ENCODE data around the gene PLAC9.
"Not testable (repeated sequence)": the region's sequence is repeated elsewhere in the genome, so short reads cannot be mapped to it uniquely, and the experiment has no call there.

Gene PLAC9

DNA sequence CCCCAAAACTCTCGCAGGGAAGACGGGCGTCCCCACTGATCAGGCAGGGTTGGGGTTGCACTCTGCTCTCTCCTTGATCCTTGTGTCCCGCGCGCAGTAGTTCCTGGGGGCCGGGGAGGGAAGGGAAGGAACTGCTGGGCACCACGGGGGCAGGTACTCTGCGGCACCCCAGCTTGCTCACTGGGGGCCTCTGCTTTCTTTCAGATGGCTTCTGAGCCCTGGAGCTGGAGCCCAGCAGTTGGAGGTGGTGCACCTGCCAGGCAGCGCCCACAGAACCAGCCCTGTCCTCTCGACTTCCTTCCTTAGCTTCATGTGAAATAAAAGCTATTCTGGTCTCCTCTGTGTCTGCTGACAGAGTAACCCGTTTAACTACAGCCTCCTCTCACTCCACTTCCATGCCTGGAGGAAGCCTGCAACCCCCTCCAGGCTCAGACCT lies 12.2 kb downstream of the PLAC9 start:
- Histone ChIP-seq H3K9me3 (ENCODE audit: control insufficient read depth, insufficient read depth, low read depth, low read length) (no peaks in the 10 kb centered on the region), H3K4me1 (ENCODE audit: control insufficient read depth, insufficient read depth, low read length) (peaks cover 2% of the 10 kb centered on the region; the same call in 1 of the 2 replicates), H3K27ac (ENCODE audit: extremely low read depth, low read depth, low read length) (no peak overlapping the region), H3K36me3 (ENCODE audit: control insufficient read depth in 2 of 2, insufficient read depth in 1 of 2, low read length in 2 of 2) (no peaks in the 10 kb centered on the region), H3K4me3 (ENCODE audit: low read depth, low read length) (no peak overlapping the region)
- POLR2A ChIA-PET = no interaction called here
- CTCF ChIA-PET = interaction anchor here (0.7 to 2.9 kb wide), 12 partner anchors 9 to 608 kb away, joined by 3 to 43 read pairs (median 4); no protein-coding TSS in a partner anchor
- TF ChIP-seq, protein P1, sequence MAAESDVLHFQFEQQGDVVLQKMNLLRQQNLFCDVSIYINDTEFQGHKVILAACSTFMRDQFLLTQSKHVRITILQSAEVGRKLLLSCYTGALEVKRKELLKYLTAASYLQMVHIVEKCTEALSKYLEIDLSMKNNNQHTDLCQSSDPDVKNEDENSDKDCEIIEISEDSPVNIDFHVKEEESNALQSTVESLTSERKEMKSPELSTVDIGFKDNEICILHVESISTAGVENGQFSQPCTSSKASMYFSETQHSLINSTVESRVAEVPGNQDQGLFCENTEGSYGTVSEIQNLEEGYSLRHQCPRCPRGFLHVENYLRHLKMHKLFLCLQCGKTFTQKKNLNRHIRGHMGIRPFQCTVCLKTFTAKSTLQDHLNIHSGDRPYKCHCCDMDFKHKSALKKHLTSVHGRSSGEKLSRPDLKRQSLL (tag by site-specific recombination; IDR thresholded peaks at IDR 0.05) = no peak
- TF ChIP-seq GLIS2 (tag by site-specific recombination; IDR thresholded peaks at IDR 0.05) (peak; percentile 37; the same call in 1 of the 2 replicates), KLF10 (tag by site-specific recombination; IDR thresholded peaks at IDR 0.05) (no peak), ZIC2 (tag by site-specific recombination; IDR thresholded peaks at IDR 0.05) (peak; percentile 50; the same call in 1 of the 2 replicates), GLIS1 (tag by site-specific recombination; IDR thresholded peaks at IDR 0.05) (peak; percentile 51; the same call in 1 of the 2 replicates), ZNF660 (tag by site-specific recombination; IDR thresholded peaks at IDR 0.05) (no peak), SP7 (tag by site-specific recombination; IDR thresholded peaks at IDR 0.05) (no peak), ZNF335 (tag by site-specific recombination; conservative IDR thresholded peaks at IDR 0.05) (no peak; the same call in none of the 2 replicates)

DNA sequence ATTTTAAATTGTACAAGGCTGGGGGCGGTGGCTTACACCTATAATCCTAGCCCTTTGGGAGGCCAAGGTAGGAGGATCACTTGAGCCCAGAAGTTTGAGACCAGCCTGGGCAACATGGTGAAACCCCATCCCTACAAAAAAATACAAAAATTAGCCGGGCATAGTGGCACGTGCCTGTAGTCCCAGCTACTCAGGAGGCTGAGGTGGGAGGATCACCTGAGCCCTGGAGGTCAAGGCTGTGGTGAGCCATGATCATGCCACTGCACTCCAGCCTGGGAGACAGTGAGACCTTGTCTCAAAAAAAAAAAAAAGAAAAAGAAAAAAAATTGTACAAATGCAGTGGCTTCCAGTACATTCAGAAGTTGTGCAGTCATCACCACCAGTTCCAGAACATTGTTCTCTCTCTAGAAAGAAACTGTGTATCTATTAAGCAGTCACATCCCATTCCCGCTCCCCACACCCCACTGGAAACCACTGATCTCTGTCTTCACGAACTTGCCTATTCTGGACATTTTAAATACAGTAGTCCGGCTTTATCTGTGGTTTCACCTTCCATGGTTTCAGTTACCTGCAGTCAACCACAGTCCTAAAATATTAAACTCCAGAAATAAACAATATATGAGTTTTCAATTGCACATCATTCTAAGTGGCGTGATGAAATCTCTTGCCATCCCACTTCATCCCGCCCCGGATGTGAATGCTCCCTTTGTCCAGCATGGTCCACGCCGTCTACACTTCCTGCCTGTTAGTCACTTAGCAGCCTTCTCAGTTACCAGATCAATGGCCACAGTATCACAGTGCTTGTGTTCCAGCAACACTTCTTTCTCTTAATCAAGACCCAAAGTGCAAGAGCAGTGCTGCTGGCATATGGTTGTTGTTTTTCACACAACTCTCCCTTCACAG lies 13.1 kb downstream of the PLAC9 start:
- H3K9me3 ChIP-seq (ENCODE audit: control insufficient read depth, insufficient read depth, low read depth, low read length); POLR2A ChIA-PET; H3K27ac ChIP-seq (ENCODE audit: extremely low read depth, low read depth, low read length); H3K36me3 ChIP-seq (ENCODE audit: control insufficient read depth in 2 of 2, insufficient read depth in 1 of 2, low read length in 2 of 2); H3K4me3 ChIP-seq (ENCODE audit: low read depth, low read length); H3K4me1 ChIP-seq (ENCODE audit: control insufficient read depth, insufficient read depth, low read length): not testable (repeated sequence)
- peak; percentile 22; the same call in 1 of the 2 replicates for TF ChIP-seq FEZF1 (tag by site-specific recombination; IDR thresholded peaks at IDR 0.05)
- TF ChIP-seq, protein P2, sequence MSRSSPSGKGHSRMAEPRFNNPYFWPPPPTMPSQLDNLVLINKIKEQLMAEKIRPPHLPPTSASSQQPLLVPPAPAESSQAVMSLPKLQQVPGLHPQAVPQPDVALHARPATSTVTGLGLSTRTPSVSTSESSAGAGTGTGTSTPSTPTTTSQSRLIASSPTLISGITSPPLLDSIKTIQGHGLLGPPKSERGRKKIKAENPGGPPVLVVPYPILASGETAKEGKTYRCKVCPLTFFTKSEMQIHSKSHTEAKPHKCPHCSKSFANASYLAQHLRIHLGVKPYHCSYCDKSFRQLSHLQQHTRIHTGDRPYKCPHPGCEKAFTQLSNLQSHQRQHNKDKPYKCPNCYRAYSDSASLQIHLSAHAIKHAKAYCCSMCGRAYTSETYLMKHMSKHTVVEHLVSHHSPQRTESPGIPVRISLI (tag by site-specific recombination; IDR thresholded peaks at IDR 0.05) = 0 out of 2 replicates have a peak, but pooled peaks have one; percentile 12
- CTCF ChIA-PET = interaction anchor here (0.6 to 2.3 kb wide), 3 partner anchors 62 to 246 kb away, joined by 3 to 19 read pairs (median 3); no protein-coding TSS in a partner anchor

DNA sequence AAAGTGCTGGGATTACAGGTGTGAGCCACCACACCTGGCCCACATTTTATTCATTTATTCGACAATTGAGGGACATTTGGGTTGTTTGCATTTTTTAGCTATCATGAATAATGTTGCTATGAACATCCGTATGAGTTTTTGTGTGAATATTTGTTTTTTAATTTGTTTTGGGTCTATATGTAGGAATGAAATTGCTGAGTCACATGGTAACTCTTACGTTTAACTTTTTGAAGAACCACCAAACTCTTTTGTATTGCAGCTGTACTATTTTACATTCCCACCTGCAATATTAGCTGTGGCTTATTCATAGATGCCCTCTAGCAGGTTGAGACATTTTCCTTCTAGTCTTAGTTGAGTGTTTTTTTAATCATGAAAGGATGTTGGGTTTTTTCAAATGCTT lies 14.4 kb downstream of the PLAC9 start:
- no peaks in the 10 kb centered on the region for H3K9me3 ChIP-seq (ENCODE audit: control insufficient read depth, insufficient read depth, low read depth, low read length)
- H3K27ac ChIP-seq (ENCODE audit: extremely low read depth, low read depth, low read length) = no peak overlapping the region
- H3K36me3 ChIP-seq (ENCODE audit: control insufficient read depth in 2 of 2, insufficient read depth in 1 of 2, low read length in 2 of 2) = peaks cover 0 to 6% of the 10 kb centered on the region in 2 experiments; a peak in 1 of 3 replicates
- H3K4me1 ChIP-seq (ENCODE audit: control insufficient read depth, insufficient read depth, low read length) = peaks cover 2% of the 10 kb centered on the region; the same call in 1 of the 2 replicates
- ChIA-PET CTCF (interaction anchor here (0.6 to 1.7 kb wide), 2 partner anchors 21 to 76 kb away, joined by 3 to 6 read pairs; no protein-coding TSS in a partner anchor), POLR2A (no interaction called here)
- H3K4me3 ChIP-seq (ENCODE audit: low read depth, low read length) = no peak overlapping the region
- TF ChIP-seq, protein P3, sequence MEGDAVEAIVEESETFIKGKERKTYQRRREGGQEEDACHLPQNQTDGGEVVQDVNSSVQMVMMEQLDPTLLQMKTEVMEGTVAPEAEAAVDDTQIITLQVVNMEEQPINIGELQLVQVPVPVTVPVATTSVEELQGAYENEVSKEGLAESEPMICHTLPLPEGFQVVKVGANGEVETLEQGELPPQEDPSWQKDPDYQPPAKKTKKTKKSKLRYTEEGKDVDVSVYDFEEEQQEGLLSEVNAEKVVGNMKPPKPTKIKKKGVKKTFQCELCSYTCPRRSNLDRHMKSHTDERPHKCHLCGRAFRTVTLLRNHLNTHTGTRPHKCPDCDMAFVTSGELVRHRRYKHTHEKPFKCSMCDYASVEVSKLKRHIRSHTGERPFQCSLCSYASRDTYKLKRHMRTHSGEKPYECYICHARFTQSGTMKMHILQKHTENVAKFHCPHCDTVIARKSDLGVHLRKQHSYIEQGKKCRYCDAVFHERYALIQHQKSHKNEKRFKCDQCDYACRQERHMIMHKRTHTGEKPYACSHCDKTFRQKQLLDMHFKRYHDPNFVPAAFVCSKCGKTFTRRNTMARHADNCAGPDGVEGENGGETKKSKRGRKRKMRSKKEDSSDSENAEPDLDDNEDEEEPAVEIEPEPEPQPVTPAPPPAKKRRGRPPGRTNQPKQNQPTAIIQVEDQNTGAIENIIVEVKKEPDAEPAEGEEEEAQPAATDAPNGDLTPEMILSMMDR (tag by site-specific recombination; IDR thresholded peaks at IDR 0.05) = no peak
- no peak for TF ChIP-seq ZNF311 (tag by site-specific recombination; IDR thresholded peaks at IDR 0.05; ENCODE audit: borderline replicate concordance)
- TF ChIP-seq, protein P4, sequence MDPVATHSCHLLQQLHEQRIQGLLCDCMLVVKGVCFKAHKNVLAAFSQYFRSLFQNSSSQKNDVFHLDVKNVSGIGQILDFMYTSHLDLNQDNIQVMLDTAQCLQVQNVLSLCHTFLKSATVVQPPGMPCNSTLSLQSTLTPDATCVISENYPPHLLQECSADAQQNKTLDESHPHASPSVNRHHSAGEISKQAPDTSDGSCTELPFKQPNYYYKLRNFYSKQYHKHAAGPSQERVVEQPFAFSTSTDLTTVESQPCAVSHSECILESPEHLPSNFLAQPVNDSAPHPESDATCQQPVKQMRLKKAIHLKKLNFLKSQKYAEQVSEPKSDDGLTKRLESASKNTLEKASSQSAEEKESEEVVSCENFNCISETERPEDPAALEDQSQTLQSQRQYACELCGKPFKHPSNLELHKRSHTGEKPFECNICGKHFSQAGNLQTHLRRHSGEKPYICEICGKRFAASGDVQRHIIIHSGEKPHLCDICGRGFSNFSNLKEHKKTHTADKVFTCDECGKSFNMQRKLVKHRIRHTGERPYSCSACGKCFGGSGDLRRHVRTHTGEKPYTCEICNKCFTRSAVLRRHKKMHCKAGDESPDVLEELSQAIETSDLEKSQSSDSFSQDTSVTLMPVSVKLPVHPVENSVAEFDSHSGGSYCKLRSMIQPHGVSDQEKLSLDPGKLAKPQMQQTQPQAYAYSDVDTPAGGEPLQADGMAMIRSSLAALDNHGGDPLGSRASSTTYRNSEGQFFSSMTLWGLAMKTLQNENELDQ (tag by site-specific recombination; IDR thresholded peaks at IDR 0.05; ENCODE audit: low read depth) = no peak
- TF ChIP-seq ZNF664 (tag by site-specific recombination; IDR thresholded peaks at IDR 0.05) = no peak
- TF ChIP-seq FEZF1 (tag by site-specific recombination; IDR thresholded peaks at IDR 0.05) = no peak
- no peak for TF ChIP-seq ZNF211 (tag by site-specific recombination; IDR thresholded peaks at IDR 0.05; ENCODE audit: low read depth)
- TF ChIP-seq ZNF16 (tag by site-specific recombination; IDR thresholded peaks at IDR 0.05; ENCODE audit: low read depth) = no peak
- no peak for TF ChIP-seq WT1 (tag by site-specific recombination; IDR thresholded peaks at IDR 0.05)
- TF ChIP-seq ZNF544 (tag by site-specific recombination; IDR thresholded peaks at IDR 0.05) = no peak
- TF ChIP-seq, protein P5, sequence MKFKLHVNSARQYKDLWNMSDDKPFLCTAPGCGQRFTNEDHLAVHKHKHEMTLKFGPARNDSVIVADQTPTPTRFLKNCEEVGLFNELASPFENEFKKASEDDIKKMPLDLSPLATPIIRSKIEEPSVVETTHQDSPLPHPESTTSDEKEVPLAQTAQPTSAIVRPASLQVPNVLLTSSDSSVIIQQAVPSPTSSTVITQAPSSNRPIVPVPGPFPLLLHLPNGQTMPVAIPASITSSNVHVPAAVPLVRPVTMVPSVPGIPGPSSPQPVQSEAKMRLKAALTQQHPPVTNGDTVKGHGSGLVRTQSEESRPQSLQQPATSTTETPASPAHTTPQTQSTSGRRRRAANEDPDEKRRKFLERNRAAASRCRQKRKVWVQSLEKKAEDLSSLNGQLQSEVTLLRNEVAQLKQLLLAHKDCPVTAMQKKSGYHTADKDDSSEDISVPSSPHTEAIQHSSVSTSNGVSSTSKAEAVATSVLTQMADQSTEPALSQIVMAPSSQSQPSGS (tag by site-specific recombination; IDR thresholded peaks at IDR 0.05; ENCODE audit: low read depth) = no peak

All from HEK293 (cell line).